ENCODE data around the gene SLC6A6.

The SLC6A6 gene

DNA sequence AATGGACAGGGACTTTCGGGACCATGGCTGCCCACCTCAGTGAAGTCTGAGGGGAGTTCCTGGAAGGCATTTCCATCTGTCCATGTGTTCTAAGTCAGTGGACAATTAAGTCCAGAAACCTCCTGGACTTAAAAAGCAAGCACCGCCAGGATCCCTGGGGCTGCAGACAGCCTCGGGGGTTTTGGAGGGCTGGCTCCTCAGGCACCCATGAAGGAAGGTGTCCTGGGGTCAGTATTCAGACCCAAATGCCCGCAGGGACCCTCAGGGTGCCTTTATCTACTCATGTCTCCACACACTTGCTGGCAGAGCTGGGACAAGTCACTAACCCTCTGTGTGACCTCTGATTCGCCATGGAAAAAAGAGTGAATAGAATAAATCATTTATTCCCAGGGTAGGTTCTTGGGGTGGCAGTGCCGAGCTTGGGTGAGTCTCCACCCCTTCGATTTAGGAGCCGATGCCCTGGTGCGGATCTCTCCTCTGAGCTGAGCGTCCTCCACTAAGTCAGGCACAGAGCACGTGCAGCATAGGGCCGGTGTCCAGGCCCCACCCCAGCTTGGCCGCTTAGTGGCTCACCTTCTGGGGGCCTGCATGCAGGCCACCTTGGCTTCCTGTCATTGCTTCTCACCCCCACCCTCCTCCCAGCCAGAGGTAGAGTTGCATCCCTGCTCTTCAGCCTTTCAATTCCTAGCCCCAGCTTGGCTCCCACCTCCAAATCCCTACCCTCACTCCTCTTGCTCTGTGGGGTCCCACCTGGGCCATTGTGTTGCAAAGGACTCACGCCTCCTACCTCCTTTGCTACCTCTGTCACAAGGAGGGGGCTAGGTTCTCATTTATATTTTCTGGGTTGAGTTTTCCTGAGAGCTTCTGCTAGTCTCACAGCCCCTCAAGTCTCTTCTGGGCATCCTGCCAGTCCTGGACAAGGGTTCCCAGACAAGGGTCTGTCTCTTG, 19.9 kb downstream of the SLC6A6 start:
- no peak for DNase-seq (ENCODE audit: low read depth)

DNA sequence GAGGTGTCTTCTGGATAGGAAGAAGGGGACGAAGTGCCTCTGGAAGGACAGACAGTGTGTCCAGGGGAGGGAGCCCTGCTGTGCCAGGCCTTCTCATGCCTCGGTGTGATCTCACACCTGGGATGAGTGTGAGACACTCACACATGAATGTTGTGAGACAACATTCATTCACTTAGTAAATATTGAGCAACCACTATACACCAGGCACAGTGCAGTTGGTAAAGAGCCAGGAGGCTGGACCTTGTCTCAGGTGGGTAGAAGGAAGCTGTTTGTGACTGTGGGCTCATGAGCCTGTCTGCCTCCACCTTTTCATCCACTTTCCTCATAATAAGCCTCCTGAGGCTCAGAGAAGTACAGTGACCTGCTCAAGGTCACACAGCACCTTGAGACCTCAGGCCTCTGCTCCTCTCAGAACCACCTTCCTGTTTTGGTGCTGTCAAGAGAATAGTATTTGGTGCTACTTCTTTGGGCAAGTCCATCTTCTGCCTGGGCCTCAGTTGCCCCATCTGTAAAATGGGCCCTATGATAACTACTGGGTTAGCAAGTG, 20.9 kb downstream of the SLC6A6 start:
- no peak for DNase-seq (ENCODE audit: low read depth)

DNA sequence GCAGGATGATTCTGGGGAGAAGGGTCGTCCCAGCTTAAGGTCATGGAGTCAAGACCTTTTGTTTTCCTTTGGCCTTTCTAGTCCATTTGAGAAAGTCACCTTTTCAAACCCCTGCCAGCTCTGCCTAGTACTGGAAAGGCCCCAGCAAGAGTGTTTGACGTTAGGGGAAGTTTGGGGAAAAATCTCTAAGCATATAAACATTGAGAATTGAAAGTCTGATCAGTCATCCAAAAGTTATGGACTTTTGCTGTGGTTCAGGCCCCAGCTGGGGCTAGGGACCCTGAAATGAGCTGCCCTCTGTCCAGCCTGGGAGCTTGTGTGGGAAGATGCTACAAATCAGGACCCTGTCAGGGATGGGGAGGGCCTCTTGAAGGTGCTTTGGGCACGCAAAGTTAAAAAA, 21.6 kb downstream of the SLC6A6 start:
- DNase-seq (ENCODE audit: low read depth) = no peak

DNA sequence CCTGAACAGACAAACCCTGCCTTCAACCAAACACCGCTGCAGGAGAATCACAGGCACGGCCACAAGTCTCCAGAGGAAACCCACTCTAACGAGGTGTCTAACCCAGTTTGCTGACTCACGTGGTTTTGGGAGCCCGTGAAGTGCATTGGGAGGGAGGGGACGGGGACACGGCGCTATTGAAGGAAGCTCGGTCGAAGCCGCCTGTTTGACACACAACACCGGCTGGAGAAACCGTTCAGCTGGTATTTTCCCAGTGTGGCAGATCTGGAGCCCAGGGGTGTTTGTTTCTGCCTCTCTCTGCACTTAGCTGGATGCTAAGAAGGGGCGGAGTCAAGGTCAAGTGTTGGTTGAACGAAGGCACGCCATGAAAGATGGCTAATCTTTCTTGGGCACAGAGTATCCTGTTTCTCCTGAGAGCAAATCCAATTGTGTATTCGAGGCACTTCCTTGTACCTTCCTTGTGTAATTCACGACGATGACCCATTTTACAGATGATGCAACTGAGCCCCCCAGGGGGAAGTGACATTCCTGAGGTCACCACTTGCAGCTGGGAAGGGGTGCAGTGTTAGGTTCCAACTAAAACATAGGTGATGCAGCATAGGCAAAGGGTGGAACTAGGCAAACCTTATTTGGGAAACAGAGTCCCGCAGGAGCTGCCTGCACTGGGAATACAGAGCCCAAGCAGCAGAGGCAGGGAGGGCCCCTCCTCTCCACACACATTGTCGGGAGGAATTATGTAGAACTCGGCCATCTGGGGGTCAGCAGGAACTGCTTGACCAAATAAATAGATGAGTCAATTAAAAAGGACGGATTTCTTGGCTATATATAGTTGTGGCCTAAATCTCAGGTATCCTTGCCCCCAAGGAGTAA, 22.5 kb downstream of the SLC6A6 start:
- DNase-seq (ENCODE audit: low read depth) = peak; percentile 28

DNA sequence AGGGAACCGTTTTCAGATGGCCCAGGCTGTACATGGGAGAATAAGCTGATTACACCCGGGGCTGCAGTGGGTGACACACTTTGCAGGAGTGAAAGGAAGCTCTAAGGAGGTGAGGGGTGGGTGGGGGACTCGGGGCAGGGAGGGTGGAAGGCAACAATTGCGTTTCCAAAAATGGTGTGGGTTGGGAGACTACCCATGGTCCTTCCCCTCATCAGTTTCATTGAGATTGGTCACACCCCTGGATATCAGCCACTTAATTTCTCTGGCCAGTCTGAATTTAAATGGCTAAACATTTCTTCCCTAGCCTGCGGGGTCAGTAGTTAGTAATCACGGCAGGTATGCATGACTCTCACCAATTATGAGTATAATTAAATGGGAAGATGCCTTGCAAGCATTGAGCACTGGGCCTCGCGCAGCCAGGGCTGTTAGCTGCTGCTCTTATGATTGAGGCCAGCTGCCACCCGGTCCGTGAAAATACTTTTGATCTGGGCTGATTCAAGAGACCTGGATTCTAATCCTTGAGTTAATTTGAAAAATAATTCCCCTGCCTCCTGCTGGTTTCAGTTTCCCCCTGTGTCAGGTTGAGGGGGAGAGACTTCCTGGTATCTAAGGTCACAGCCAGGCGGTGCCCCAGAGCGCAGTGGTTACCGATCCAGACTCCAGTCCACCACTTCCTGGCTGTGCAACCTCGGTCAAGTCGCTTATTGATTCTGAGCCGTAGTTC, 23.3 kb downstream of the SLC6A6 start:
- DNase-seq (ENCODE audit: low read depth) = no peak

DNA sequence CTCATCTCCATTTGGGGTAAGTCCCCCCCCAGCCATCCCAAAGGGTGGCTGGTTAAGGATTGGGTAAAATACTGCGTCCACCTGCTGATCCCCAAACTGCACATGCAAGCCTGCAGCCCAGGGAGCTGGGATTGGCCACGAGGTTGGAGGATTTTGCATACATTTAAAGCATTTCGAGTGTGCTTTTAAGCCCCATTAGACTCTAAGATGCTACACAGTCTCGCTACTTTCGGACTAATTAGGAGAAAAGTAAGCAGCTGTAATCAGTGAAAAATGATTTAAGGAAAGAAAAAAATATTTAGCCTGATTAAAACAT, 23.9 kb downstream of the SLC6A6 start:
- DNase-seq (ENCODE audit: low read depth) = no peak

DNA sequence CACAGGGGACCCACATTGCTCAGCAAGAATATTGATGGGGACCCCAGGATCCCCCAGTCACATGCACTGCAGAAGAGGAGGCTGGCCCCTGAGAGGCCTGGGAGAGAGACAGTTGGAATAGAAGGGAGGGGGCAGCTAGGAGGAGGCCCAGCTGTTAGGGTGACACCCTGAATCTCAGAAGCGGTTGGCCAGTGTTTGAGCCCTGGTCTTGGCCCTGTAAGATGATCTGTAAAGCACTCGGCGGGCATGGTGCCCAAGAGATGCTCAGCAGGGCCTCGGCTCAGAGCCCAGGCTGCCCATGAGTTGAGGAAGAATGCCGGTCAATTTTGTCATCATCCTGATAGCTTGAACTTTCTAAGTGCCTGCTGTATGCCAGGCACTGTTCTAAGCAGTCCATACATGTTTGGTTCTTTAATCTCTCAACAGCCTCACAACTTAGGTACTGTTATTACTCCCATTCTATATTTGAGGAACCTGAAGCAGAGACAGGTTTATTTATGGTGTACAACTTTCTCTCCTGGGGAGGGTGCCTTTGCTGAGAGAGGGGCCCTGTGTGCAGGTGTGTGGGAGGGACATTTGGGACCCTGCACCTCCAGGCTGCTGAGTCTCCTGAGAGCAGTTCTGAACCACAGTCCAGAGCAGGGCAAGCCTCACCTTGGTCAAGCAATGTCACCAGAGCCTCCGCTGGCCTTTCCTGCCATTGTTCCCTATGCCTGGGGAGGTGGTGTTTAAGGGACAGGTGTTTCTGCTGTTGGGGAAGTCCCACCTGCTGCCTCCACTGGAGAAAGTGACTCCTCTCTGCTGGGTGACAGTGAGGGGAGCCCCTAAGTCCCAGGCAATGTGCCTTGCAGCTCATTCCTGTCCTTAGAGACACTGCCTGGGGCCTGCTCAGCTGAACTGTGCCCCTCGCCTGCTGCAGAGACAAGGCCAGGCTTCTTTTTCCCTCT, 26.0 kb downstream of the SLC6A6 start:
- DNase-seq (ENCODE audit: low read depth) = no peak

DNA sequence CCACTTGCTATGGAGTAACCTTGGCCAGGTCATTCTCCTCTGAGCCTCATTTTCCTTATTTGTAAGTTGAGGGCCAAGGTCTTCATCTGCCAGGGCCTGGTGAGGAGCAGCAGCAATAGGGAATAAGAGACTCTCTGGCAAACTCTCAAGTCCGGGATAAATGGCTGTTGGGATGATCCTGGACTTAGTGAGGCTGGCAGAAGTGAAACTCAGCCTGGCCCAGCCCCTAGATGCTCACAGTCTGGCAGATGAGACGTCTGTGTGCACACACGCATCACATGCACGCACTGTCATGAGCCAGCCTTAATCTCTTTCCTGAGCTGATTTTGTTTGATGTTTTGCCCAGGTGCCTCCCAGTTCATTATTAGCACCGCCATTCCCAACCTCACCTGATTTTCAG, 26.8 kb downstream of the SLC6A6 start:
- no peak for DNase-seq (ENCODE audit: low read depth)

DNA sequence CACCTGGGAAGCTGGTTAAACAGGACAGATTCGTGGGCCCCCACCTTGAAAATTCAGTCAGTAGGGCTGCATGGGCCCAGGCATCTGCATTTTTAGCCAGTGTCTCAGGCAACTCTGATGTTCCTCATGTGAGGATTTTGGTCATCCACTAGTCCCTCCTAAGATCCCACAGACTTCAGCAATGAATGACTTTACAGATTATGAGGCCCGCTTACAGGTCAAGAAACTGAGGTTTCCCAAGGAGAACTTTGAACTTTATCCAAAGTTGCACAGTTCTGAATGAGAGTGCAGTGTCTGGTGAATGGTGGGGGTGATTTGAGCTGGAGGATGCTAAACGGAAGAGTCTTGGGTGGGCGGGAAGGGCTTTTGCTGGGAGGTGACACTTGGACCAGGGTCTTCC, 27.2 kb downstream of the SLC6A6 start:
- DNase-seq (ENCODE audit: low read depth) = no peak

DNA sequence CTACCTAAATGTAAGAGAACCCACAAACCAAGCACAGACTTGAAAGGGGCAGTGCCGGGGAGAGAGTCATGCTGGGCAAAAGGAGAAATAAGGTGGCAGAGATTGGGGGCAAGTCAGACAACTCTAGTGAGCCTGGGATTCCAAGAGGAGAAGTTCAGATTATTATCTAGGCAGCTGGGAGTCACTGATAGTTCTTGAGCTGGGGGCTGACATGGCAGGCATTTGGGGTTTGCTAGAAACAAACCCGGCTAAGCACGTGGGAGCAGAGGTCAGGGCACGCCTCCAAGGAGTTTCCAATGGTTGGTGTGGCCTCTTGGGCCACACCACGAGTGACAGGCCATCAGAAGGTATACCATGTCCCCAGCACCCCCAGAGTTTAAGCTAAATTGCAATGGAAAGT, 27.6 kb downstream of the SLC6A6 start:
- no peak for DNase-seq (ENCODE audit: low read depth)

DNA sequence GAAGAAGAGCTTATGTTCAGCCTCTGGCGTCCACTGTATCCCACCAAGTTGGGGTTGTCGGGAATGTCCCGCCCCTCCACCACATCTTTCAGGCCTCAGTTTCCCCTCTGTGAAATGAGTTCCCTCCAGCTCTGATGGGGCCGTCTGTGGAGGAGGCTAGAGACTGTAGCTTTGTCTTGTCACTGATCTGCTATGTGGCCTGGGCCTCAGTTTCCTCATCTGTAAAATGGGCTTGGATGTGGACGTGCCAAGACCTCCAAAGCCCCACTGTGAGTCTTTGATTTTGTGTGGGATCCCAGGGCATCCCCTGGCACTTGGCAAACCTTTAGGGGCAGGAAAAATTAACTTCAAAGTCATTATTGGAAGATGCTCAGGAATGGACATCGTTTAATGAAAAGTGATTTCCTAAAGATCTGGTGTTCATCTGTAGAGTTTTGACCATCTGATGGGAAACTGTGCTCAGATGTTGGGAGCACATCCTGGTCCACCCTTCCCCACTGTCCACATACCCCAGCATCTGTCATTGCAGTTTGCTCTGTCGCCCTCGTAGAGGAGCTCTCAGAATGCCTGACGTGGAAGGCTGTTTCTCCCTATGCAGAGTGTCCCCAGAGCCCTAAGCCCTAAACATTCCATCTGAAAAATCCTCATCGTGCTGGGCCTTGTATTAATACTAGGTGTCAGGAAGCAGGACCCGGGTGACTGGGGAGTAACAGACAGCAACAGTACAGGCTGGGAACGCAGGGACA, 28.5 kb downstream of the SLC6A6 start:
- DNase-seq (ENCODE audit: low read depth) = no peak

DNA sequence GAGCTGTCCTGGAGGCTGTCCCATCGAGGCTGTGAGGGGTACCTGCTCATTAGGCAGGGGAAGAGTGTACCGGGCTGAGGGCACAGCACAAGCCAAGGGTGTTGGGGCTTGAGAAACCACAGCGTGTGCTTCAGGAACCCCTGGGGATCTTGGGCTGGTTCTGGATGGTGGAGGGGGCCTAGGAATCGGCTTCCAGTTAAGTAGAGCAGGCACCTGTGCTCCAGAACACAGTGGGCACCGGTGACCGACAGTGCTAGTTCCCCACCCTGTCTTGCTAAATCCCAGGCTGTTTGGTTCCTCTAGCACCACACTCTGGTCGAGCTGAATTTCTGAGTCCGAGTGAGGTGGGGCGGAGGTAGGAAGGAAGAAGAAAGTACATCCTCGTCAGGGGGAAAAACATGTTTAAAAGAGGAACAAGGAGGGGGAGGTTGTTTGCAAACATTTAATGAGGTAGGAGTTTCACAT, 29.1 kb downstream of the SLC6A6 start:
- no peak for DNase-seq (ENCODE audit: low read depth)

DNA sequence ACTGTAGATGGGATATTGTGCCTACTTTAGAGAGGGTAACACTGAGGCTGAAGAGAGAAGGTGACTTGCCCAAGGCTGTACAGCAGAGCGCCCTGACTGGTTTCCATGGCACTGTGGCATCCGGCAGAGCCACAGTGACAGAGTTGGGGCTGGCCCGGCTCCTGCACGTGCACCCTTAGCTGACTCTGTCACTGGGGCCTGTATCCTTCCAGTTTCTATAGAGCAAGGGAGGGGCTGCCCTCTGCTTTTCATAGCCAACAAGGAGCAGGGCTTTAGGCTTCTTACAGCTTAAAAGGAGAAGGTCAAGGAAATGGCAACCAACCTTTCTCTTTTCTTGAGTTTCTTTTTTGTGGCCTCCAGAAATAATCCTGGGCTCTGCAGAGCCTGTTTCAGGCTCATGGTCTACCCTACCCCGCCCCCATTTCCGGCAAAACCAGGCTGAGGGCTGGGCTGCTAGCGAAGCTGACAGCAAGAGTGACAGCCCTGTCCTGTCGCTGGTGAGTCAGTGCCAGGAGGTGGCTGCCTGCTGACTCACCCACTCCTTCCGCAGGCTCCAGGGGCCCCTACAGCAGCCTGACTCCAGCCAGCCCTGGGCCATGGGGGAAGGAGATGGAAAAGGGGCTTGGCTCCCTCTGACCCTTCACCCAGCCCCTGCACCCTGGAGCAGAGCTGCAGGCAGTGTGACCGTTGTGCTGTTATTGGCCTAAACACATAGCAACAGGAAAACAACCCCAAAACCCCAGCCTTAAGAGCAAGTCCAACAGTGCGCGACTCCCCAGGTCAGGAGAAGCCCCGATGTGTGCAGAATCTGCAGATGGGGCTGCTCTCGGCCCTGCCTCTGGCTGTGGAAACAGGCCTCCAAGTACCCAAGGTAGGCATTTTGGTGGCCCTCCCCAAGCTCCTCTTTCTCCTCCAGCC, 29.8 kb downstream of the SLC6A6 start:
- peak; percentile 91 for DNase-seq (ENCODE audit: low read depth)

DNA sequence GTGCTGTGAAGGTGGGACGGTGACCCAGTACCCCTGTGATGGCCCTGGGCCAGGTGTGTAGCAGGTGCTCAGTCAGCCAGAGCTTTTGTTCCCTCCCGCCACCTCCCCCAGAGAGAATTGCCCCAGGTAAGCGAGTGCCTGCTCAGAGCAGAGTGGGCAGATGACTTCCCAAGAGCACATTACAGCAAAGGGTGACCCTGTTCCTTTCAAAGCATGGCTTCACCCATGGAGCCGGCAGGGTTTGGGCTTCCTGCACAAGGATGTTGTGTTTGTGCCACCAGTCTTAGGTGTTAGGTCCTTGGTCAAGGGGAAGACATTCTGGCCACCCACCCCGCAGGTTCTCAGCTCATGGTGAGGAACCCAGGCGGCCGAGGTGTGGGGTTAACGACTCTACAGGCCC, 30.7 kb downstream of the SLC6A6 start:
- DNase-seq (ENCODE audit: low read depth) = no peak

DNA sequence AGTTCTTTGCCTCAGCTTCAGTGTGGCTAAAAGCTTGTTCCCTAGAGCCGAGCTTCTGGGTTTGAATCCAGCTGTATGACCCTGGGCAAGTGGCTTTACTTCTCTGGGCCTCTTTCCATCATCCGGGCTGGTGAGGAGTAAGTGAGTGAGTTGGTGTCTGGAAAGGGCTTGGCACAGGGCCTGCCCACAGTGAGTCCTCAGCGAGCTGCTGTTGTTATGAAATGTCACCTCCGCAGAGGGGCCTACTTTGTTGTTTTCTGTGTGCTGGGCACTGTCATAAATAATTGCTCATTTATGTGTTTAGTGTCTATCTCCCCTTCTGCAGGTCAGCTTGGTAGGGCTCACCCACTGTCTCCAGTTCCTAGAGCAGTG, 31.7 kb downstream of the SLC6A6 start:
- no peak for DNase-seq (ENCODE audit: low read depth)

DNA sequence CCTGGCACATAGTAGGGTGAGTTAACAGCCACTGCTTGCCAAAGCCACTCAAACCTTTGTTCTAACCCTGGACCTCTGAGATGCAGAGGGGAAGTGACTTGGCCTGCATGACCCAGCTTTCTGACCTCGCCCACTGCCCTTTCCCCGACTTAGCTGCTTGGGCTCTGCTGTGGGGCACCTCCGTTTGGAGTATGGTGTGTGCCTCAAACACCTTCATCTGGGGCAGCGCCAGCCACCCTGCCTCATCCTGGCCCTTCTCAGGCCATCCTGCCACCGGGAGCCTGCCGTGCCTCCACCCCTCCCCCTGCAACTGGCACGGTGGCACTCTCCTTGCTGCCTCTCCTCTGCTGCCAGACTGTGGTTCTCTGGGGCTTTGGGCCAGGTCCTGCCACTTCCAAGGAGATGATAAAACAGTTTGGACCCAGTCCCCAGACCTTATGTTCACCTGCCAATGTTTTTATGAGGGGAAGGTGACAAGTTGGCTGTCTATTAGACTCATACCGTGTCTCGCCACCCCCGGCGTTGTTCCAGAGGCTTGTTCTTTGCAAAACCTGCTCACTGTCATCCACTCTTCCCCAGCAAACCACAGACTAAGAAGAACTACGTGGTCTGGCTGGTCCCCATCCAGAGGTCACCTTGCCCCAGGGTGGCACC, 32.2 kb downstream of the SLC6A6 start:
- no peak for DNase-seq (ENCODE audit: low read depth)

DNA sequence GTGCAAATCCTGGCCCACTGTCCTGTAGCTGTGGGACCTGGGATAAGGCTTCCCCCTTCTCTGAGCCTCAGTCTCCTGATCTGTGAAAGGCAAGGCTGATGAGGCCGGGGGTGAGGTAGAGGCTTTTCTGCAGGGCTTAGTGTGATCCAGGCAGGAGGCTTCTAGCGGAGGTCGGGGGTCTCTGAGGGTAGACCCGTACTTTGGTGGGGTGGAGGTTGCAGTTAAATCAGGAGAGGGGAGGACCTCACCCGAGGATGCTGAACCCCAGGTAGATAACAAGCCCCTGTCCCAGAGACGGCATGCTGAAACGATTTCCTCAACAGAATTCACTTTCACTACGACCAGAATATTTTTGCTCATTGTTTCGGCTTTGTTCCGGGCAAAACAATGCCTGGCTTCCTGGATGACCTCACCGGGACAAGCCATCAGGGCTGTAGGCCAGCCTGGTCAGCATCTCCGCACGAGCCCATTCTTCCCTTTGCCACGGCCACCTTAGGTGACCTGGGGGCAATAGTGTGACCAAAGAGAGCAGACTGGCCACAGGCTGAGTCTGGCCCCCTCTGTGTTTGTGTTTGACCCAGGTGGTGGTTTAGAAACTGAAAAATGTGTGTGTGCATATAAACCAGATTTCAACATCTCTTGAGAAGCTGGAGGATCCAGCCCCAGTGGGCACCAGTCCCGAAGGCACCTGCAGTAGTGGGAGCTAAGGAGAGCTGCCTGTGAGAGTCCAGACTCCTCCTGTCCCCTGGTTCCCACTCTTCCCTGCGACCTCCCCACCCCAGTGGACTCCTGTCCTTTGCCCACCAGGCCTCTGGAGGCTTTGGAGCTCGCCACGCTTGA, 33.0 kb downstream of the SLC6A6 start:
- no peak for DNase-seq (ENCODE audit: low read depth)

DNA sequence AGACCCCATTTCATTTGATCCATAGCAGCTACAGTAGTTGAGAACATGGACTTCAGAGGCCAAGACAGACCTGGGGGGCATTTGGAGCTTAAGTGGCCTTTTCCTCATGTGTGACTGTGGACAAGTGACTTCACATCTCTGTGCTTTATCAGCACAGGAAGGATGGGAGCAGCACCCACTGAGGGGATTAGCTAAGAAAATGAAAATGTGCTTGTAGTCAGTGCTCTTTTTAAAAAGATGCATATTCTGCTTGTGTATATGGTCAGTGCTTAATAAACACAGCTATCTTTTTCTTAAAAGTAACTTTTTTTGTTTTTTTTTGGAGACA, 34.5 kb downstream of the SLC6A6 start:
- no peak for DNase-seq (ENCODE audit: low read depth)

Measured in stimulated activated CD8-positive, alpha-beta memory T cell treated with anti-CD3 and anti-CD28 coated beads, Interleukin-4, amount 100 ng/mL, for 24 hours (primary cell).